ENCODE data around the gene PTPRK. TPM values are rescaled to one million over a fixed set of nuclear protein-coding genes. Genes with fewer than 3 reads are reported as not detected.

The PTPRK gene
- total and polyA plus RNA-seq, 4 experiments from 2014 or later, result 0.47 to 1.5 (median 0.61) TPM; not detected in 1

GRCh38 chr6:128284128-128284527 lies 236.3 kb downstream of the PTPRK start:
- Mint-ChIP-seq H3K4me3 (no peak overlapping the region), H3K36me3 (no peaks in the 10 kb centered on the region), H3K4me1 (peaks cover 0 to 7% (median 4%) of the 10 kb centered on the region in 4 donors), H3K27me3 (peaks cover 0 to 1% of the 10 kb centered on the region in 2 donors), H3K27ac (no peak overlapping the region), H3K9me3 (peaks cover 0 to 4% (median 0%) of the 10 kb centered on the region in 8 donors)
- intact Hi-C loops (cut with micrococcal nuclease), result no loop called here
- Histone ChIP-seq H3K4me1 (ENCODE audit: insufficient read depth, low read length) (no peaks in the 10 kb centered on the region), H3K9me3 (ENCODE audit: control insufficient read depth in 1 of 2, low read length in 2 of 2) (no peaks in the 10 kb centered on the region), H3K27ac (ENCODE audit: low read depth, low read length) (no peak overlapping the region), H3K4me3 (ENCODE audit: low read length in 2 of 2) (no peak overlapping the region), H3K27me3 (ENCODE audit: insufficient read depth, low read length) (no peaks in the 10 kb centered on the region), H3K36me3 (ENCODE audit: insufficient read depth, low read length) (no peaks in the 10 kb centered on the region)
- DNase-seq, result no peak
- ChIA-PET CTCF (ENCODE audit: partially characterized antibody) (no interaction called here), POLR2A (ENCODE audit: partially characterized antibody) (no interaction called here)

GRCh38 chr6:128282961-128283360 lies 237.4 kb downstream of the PTPRK start:
- DNase-seq, result no peak
- intact Hi-C loops (cut with micrococcal nuclease), result no loop called here
- ChIA-PET CTCF (ENCODE audit: partially characterized antibody) (interaction anchor here (1.4 to 2.2 kb wide), 3 partner anchors 45 to 546 kb away, joined by 3 to 4 read pairs (median 3); no protein-coding TSS in a partner anchor), POLR2A (ENCODE audit: partially characterized antibody) (no interaction called here)
- H3K4me3 Mint-ChIP-seq, result no peak overlapping the region
- no peak overlapping the region for H3K27ac ChIP-seq (ENCODE audit: low read depth, low read length)
- H3K27ac Mint-ChIP-seq, result no peak overlapping the region
- H3K9me3 ChIP-seq (ENCODE audit: control insufficient read depth in 1 of 2, low read length in 2 of 2), result no peaks in the 10 kb centered on the region
- H3K4me1 ChIP-seq (ENCODE audit: insufficient read depth, low read length), result no peaks in the 10 kb centered on the region
- H3K4me3 ChIP-seq (ENCODE audit: low read length in 2 of 2), result no peak overlapping the region
- H3K36me3 Mint-ChIP-seq, result no peaks in the 10 kb centered on the region
- peaks cover 0 to 4% (median 0%) of the 10 kb centered on the region in 8 donors for H3K9me3 Mint-ChIP-seq
- peaks cover 0 to 7% (median 4%) of the 10 kb centered on the region in 4 donors for H3K4me1 Mint-ChIP-seq
- no peaks in the 10 kb centered on the region for H3K36me3 ChIP-seq (ENCODE audit: insufficient read depth, low read length)
- H3K27me3 Mint-ChIP-seq, result no peaks in the 10 kb centered on the region
- H3K27me3 ChIP-seq (ENCODE audit: insufficient read depth, low read length), result no peaks in the 10 kb centered on the region

- DNase-seq, result no peak
- Mint-ChIP-seq H3K4me1 (no peaks in the 10 kb centered on the region), H3K36me3 (no peaks in the 10 kb centered on the region), H3K27ac (no peak overlapping the region), H3K27me3 (no peaks in the 10 kb centered on the region), H3K4me3 (no peak overlapping the region), H3K9me3 (no peaks in the 10 kb centered on the region)
- H3K4me3 ChIP-seq (ENCODE audit: low read length in 2 of 2), result no peak overlapping the region
- no peak overlapping the region for H3K27ac ChIP-seq (ENCODE audit: low read depth, low read length)
- CTCF ChIA-PET (ENCODE audit: partially characterized antibody), result interaction anchor here (2.2 kb wide), 1 partner anchor 544 kb away, joined by 4 read pairs; no protein-coding TSS in a partner anchor
- H3K4me1 ChIP-seq (ENCODE audit: insufficient read depth, low read length), result no peaks in the 10 kb centered on the region
- no peaks in the 10 kb centered on the region for H3K36me3 ChIP-seq (ENCODE audit: insufficient read depth, low read length)
- POLR2A ChIA-PET (ENCODE audit: partially characterized antibody), result no interaction called here
- intact Hi-C loops (cut with micrococcal nuclease), result no loop called here
- no peaks in the 10 kb centered on the region for H3K9me3 ChIP-seq (ENCODE audit: control insufficient read depth in 1 of 2, low read length in 2 of 2)
- no peaks in the 10 kb centered on the region for H3K27me3 ChIP-seq (ENCODE audit: insufficient read depth, low read length)
These were observed 239.4 kb downstream of the PTPRK start for GRCh38 chr6:128280960-128281359.

- Histone ChIP-seq H3K27me3 (ENCODE audit: insufficient read depth, low read length) (no peaks in the 10 kb centered on the region), H3K36me3 (ENCODE audit: insufficient read depth, low read length) (no peaks in the 10 kb centered on the region), H3K27ac (ENCODE audit: low read depth, low read length) (no peak overlapping the region), H3K4me3 (ENCODE audit: low read length in 2 of 2) (no peak overlapping the region), H3K4me1 (ENCODE audit: insufficient read depth, low read length) (no peaks in the 10 kb centered on the region), H3K9me3 (ENCODE audit: control insufficient read depth in 1 of 2, low read length in 2 of 2) (no peaks in the 10 kb centered on the region)
- ChIA-PET POLR2A (ENCODE audit: partially characterized antibody) (no interaction called here), CTCF (ENCODE audit: partially characterized antibody) (no interaction called here)
- intact Hi-C loops (cut with micrococcal nuclease), result no loop called here
- DNase-seq, result no peak
- H3K36me3 Mint-ChIP-seq, result no peaks in the 10 kb centered on the region
- H3K4me1 Mint-ChIP-seq, result no peaks in the 10 kb centered on the region
- no peaks in the 10 kb centered on the region for H3K9me3 Mint-ChIP-seq
- no peak overlapping the region for H3K4me3 Mint-ChIP-seq
- H3K27ac Mint-ChIP-seq, result no peak overlapping the region
- no peaks in the 10 kb centered on the region for H3K27me3 Mint-ChIP-seq
These were observed 240.3 kb downstream of the PTPRK start for GRCh38 chr6:128280066-128280465.

- POLR2A ChIA-PET (ENCODE audit: partially characterized antibody), result interaction anchor here (0.7 kb wide), 1 partner anchor 59 kb away, joined by 4 read pairs; no protein-coding TSS in a partner anchor
- H3K4me3 ChIP-seq (ENCODE audit: low read length in 2 of 2), result no peak overlapping the region
- no peaks in the 10 kb centered on the region for H3K27me3 Mint-ChIP-seq
- no peaks in the 10 kb centered on the region for H3K4me1 ChIP-seq (ENCODE audit: insufficient read depth, low read length)
- CTCF ChIA-PET (ENCODE audit: partially characterized antibody), result interaction anchor here (1.1 kb wide), 1 partner anchor 11 kb away, joined by 3 read pairs; no protein-coding TSS in a partner anchor
- intact Hi-C loops (cut with micrococcal nuclease), result no loop called here
- H3K27ac Mint-ChIP-seq, result no peak overlapping the region
- H3K36me3 ChIP-seq (ENCODE audit: insufficient read depth, low read length), result no peaks in the 10 kb centered on the region
- H3K27me3 ChIP-seq (ENCODE audit: insufficient read depth, low read length), result no peaks in the 10 kb centered on the region
- no peaks in the 10 kb centered on the region for H3K9me3 ChIP-seq (ENCODE audit: control insufficient read depth in 1 of 2, low read length in 2 of 2)
- no peaks in the 10 kb centered on the region for H3K36me3 Mint-ChIP-seq
- no peaks in the 10 kb centered on the region for H3K9me3 Mint-ChIP-seq
- no peak overlapping the region for H3K27ac ChIP-seq (ENCODE audit: low read depth, low read length)
- H3K4me3 Mint-ChIP-seq, result no peak overlapping the region
- DNase-seq, result no peak
- H3K4me1 Mint-ChIP-seq, result peaks cover 0 to 2% (median 0%) of the 10 kb centered on the region in 4 donors
These were observed 241.6 kb downstream of the PTPRK start for GRCh38 chr6:128278836-128279235.

GRCh38 chr6:128277379-128277778 lies 243.0 kb downstream of the PTPRK start:
- H3K4me1 Mint-ChIP-seq, result peaks cover 0 to 2% (median 0%) of the 10 kb centered on the region in 4 donors
- no peak overlapping the region for H3K27ac Mint-ChIP-seq
- ChIA-PET CTCF (ENCODE audit: partially characterized antibody) (no interaction called here), POLR2A (ENCODE audit: partially characterized antibody) (no interaction called here)
- no peaks in the 10 kb centered on the region for H3K9me3 Mint-ChIP-seq
- no peak overlapping the region for H3K4me3 ChIP-seq (ENCODE audit: low read length in 2 of 2)
- no peaks in the 10 kb centered on the region for H3K4me1 ChIP-seq (ENCODE audit: insufficient read depth, low read length)
- DNase-seq, result no peak
- no peaks in the 10 kb centered on the region for H3K36me3 Mint-ChIP-seq
- no peaks in the 10 kb centered on the region for H3K36me3 ChIP-seq (ENCODE audit: insufficient read depth, low read length)
- no peak overlapping the region for H3K27ac ChIP-seq (ENCODE audit: low read depth, low read length)
- intact Hi-C loops (cut with micrococcal nuclease), result no loop called here
- no peak overlapping the region for H3K4me3 Mint-ChIP-seq
- H3K27me3 ChIP-seq (ENCODE audit: insufficient read depth, low read length), result no peaks in the 10 kb centered on the region
- H3K9me3 ChIP-seq (ENCODE audit: control insufficient read depth in 1 of 2, low read length in 2 of 2), result no peaks in the 10 kb centered on the region
- H3K27me3 Mint-ChIP-seq, result no peaks in the 10 kb centered on the region

- peaks cover 0 to 2% (median 0%) of the 10 kb centered on the region in 4 donors for H3K4me1 Mint-ChIP-seq
- POLR2A ChIA-PET (ENCODE audit: partially characterized antibody), result no interaction called here
- H3K9me3 Mint-ChIP-seq, result no peaks in the 10 kb centered on the region
- H3K4me1 ChIP-seq (ENCODE audit: insufficient read depth, low read length), result no peaks in the 10 kb centered on the region
- H3K27me3 ChIP-seq (ENCODE audit: insufficient read depth, low read length), result no peaks in the 10 kb centered on the region
- CTCF ChIA-PET (ENCODE audit: partially characterized antibody), result no interaction called here
- no peak for DNase-seq
- H3K4me3 Mint-ChIP-seq, result no peak overlapping the region
- intact Hi-C loops (cut with micrococcal nuclease), result no loop called here
- H3K27ac ChIP-seq (ENCODE audit: low read depth, low read length), result no peak overlapping the region
- H3K9me3 ChIP-seq (ENCODE audit: control insufficient read depth in 1 of 2, low read length in 2 of 2), result no peaks in the 10 kb centered on the region
- H3K27ac Mint-ChIP-seq, result no peak overlapping the region
- no peaks in the 10 kb centered on the region for H3K36me3 ChIP-seq (ENCODE audit: insufficient read depth, low read length)
- H3K27me3 Mint-ChIP-seq, result no peaks in the 10 kb centered on the region
- no peak overlapping the region for H3K4me3 ChIP-seq (ENCODE audit: low read length in 2 of 2)
- H3K36me3 Mint-ChIP-seq, result no peaks in the 10 kb centered on the region
These were observed 244.1 kb downstream of the PTPRK start for GRCh38 chr6:128276311-128276710.

- intact Hi-C loops (cut with micrococcal nuclease), result no loop called here
- Mint-ChIP-seq H3K27me3 (no peaks in the 10 kb centered on the region), H3K27ac (no peak overlapping the region), H3K36me3 (no peaks in the 10 kb centered on the region), H3K4me1 (peaks cover 0 to 2% (median 0%) of the 10 kb centered on the region in 4 donors), H3K9me3 (no peaks in the 10 kb centered on the region), H3K4me3 (no peak overlapping the region)
- Histone ChIP-seq H3K9me3 (ENCODE audit: control insufficient read depth in 1 of 2, low read length in 2 of 2) (no peaks in the 10 kb centered on the region), H3K27ac (ENCODE audit: low read depth, low read length) (no peak overlapping the region), H3K27me3 (ENCODE audit: insufficient read depth, low read length) (no peaks in the 10 kb centered on the region), H3K4me1 (ENCODE audit: insufficient read depth, low read length) (no peaks in the 10 kb centered on the region), H3K36me3 (ENCODE audit: insufficient read depth, low read length) (no peaks in the 10 kb centered on the region), H3K4me3 (ENCODE audit: low read length in 2 of 2) (no peak overlapping the region)
- DNase-seq, result no peak
- CTCF ChIA-PET (ENCODE audit: partially characterized antibody), result no interaction called here
- POLR2A ChIA-PET (ENCODE audit: partially characterized antibody), result no interaction called here
These were observed 244.7 kb downstream of the PTPRK start for GRCh38 chr6:128275681-128276080.
